ENCODE data around the gene CIC. TPM values are rescaled to one million over a fixed set of nuclear protein-coding genes. Genes with fewer than 3 reads are reported as not detected.

The CIC gene
- total and polyA plus RNA-seq, 2 of the 13 experiments (the other 11 are each of a cell fraction or from before 2014, with no cell fraction given) = 5.9 to 8.0 TPM

- TF ChIP-seq ZFAT (CRISPR knock-in tag; conservative IDR thresholded peaks at IDR 0.05) = no peak
- 0 out of 2 replicates have a peak, but pooled peaks have one; percentile 8 for TF ChIP-seq ZBTB4 (CRISPR knock-in tag; IDR thresholded peaks at IDR 0.05; ENCODE audit: borderline replicate concordance)
- TF ChIP-seq REL (CRISPR knock-in tag; conservative IDR thresholded peaks at IDR 0.05) = 0 out of 2 replicates have a peak, but pooled peaks have one; percentile 42
- TF ChIP-seq STAT6 (CRISPR knock-in tag; IDR thresholded peaks at IDR 0.05; ENCODE audit: borderline replicate concordance) = no peak
- TF ChIP-seq ARID4A (CRISPR knock-in tag; IDR thresholded peaks at IDR 0.05; ENCODE audit: borderline replicate concordance) = peak; percentile 71
- peak; percentile 17; the same call in 1 of the 2 replicates for TF ChIP-seq TFAP4 (IDR thresholded peaks at IDR 0.05; ENCODE audit: borderline replicate concordance, low read depth)
- peak; percentile 58; the same call in 1 of the 2 replicates for TF ChIP-seq GABPB1 (CRISPR knock-in tag; IDR thresholded peaks at IDR 0.05)
- TF ChIP-seq RAD21 (CRISPR knock-in tag; IDR thresholded peaks at IDR 0.05) = peak; percentile 27; the same call in 1 of the 2 replicates
- TF ChIP-seq ZNF703 (CRISPR knock-in tag; IDR thresholded peaks at IDR 0.05; ENCODE audit: borderline replicate concordance) = no peak
- peak; percentile 22 for TF ChIP-seq FOXO1 (CRISPR knock-in tag; IDR thresholded peaks at IDR 0.05)
- peak; percentile 14 for TF ChIP-seq RBM22 (optimal IDR thresholded peaks at IDR 0.05; ENCODE audit: low read length)
- TF ChIP-seq KAT7 (CRISPR knock-in tag; IDR thresholded peaks at IDR 0.05; ENCODE audit: borderline replicate concordance) = peak; percentile 11; the same call in 1 of the 2 replicates
- TF ChIP-seq HOXA5 (CRISPR knock-in tag; IDR thresholded peaks at IDR 0.05) = no peak
- no peak for TF ChIP-seq ZNF124 (CRISPR knock-in tag; IDR thresholded peaks at IDR 0.05)
- TF ChIP-seq REXO4 (CRISPR knock-in tag; IDR thresholded peaks at IDR 0.05; ENCODE audit: borderline replicate concordance) = no peak
- peak; percentile 26; the same call in 1 of the 2 replicates for TF ChIP-seq TBX2 (CRISPR knock-in tag; IDR thresholded peaks at IDR 0.05; ENCODE audit: borderline replicate concordance)
- no peak for TF ChIP-seq ZNF720 (CRISPR knock-in tag; IDR thresholded peaks at IDR 0.05)
- peak; percentile 50; the same call in 1 of the 2 replicates for TF ChIP-seq ZNF501 (CRISPR knock-in tag; IDR thresholded peaks at IDR 0.05)
These were observed 14.8 kb upstream of the CIC start (continued) for GRCh38 chr19:42254089-42254849.
